Activated T-helper 2 cell treated with anti-CD3 and anti-CD28 coated beads, Interferon-gamma antibody, Interleukin-2, Interleukin-4, amounts not matched to agents 10 μg/mL and 5 μg/mL and 100 μg/mL, durations not matched to agents 14 hours and 24 hours and 36 hours (primary cell): ENCODE measurements around the gene F8A1. TPM values are rescaled to one million over a fixed set of nuclear protein-coding genes. Genes with fewer than 3 reads are reported as not detected.
"Not testable (repeated sequence)": the region's sequence is repeated elsewhere in the genome, so short reads cannot be mapped to it uniquely, and the experiment has no call there.

Experiments used
- DNase-seq: peaks from one replicate; pipeline ENCODE4 v3.0.0; 2021; ENCODE audit warnings: low spot score
- H3K27ac Mint-ChIP-seq: one replicate; pipeline ENCODE4 v1.8.0; 2021; ENCODE audit warnings: mixed read lengths
- H3K27me3 Mint-ChIP-seq: one replicate; pipeline ENCODE4 v1.8.0; 2021; ENCODE audit warnings: low read depth, mixed read lengths
- H3K36me3 Mint-ChIP-seq: one replicate; pipeline ENCODE4 v1.8.0; 2021; ENCODE audit warnings: low read depth, mixed read lengths
- H3K4me1 Mint-ChIP-seq: one replicate; pipeline ENCODE4 v1.8.0; 2021; ENCODE audit warnings: low read depth, mixed read lengths
- H3K4me3 Mint-ChIP-seq: one replicate; pipeline ENCODE4 v1.8.0; 2021; ENCODE audit warnings: low read depth, mild to moderate bottlenecking, moderate library complexity, mixed read lengths
- H3K9me3 Mint-ChIP-seq: one replicate; pipeline ENCODE4 v1.8.0; 2021; ENCODE audit warnings: mixed read lengths
- intact Hi-C: fragments of 100-400 bp; cut with micrococcal nuclease; formaldehyde crosslinking; loops from one replicate; pipeline ENCODE4 v1.15.1; 2023
- total RNA-seq: library from RNA; stranded (reverse); gene quantifications from 2 replicates; pipeline ENCODE4 v1.2.3, GENCODE V29; 2022

Gene F8A1
- total RNA-seq, 1 donor from 2014 or later = 27.0 TPM

DNA sequence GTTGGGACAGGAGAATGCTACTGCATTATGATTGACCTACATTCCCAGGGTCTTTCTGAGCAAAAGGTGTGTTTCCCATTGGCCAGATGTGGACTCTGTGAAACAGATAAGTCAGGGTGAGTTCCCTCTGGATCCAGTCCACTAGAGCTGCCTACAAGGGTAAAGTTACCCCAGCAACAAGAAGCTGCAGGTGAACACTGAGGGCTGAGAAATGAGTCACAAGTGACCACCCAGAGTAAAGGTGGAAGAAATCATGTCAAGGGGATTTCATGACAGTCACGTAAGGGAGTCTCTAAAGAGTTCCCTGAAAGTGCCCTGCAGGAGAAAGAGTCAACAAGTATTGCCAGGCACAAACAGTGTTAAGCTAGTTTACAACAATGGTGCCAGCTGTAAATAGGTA lies 16.3 kb downstream of the F8A1 start:
- H3K4me1 Mint-ChIP-seq = peaks cover 3% of the 10 kb centered on the region
- no peaks in the 10 kb centered on the region for H3K36me3 Mint-ChIP-seq
- no peak overlapping the region for H3K27ac Mint-ChIP-seq
- peaks cover 15% of the 10 kb centered on the region for H3K27me3 Mint-ChIP-seq
- DNase-seq = no peak
- H3K9me3 Mint-ChIP-seq = no peaks in the 10 kb centered on the region
- no peak overlapping the region for H3K4me3 Mint-ChIP-seq
- intact Hi-C loops = no loop called here

DNA sequence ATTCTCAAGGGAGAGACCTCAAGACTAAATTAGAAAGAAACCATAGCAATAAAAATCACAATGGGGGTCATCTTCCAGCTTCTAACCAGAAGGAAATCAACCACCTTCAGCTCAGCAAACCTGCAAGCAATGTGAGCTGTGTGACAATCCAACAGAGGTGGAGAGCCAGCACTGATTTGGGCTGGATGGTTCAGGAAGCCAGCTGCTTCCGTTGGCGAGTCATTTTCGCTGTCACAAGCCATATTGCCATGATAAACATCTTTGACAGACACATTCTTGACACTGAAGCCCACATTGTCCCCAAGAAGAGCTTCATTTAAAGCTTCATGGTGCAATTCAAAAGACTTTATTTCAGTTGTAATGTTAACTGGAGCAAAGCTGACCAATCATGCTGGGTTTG lies 22.7 kb downstream of the F8A1 start:
- Mint-ChIP-seq H3K4me1 (no peaks in the 10 kb centered on the region), H3K27me3 (peaks cover 10% of the 10 kb centered on the region), H3K9me3 (no peaks in the 10 kb centered on the region), H3K36me3 (no peaks in the 10 kb centered on the region), H3K4me3 (no peak overlapping the region), H3K27ac (no peak overlapping the region)
- intact Hi-C loops = no loop called here
- no peak for DNase-seq

GRCh38 chrX:154910048-154910447 lies 23.9 kb downstream of the F8A1 start:
- H3K9me3 Mint-ChIP-seq, H3K36me3 Mint-ChIP-seq: not testable (repeated sequence)

DNA sequence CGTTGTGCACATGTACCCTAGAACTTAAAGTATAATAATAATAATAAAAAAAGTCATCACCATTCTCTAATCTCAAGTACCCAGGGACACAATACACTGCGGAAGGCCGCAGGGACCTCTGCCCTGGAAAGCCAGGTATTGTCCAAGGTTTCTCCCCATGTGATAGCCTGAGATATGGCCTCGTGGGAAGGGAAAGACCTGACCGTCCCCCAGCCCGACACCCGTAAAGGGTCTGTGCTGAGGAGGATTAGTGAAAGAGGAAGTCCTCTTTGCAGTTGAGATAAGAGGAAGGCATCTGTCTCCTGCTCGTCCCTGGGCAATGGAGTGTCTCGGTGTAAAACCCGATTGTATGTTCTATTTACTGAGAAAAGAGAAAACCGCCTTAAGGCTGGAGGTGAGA lies 24.4 kb downstream of the F8A1 start:
- H3K36me3 Mint-ChIP-seq, H3K4me3 Mint-ChIP-seq, H3K9me3 Mint-ChIP-seq, H3K27ac Mint-ChIP-seq, DNase-seq, H3K27me3 Mint-ChIP-seq, H3K4me1 Mint-ChIP-seq: not testable (repeated sequence)
- intact Hi-C loops = loop anchor here (10.0 kb wide), 2 partner anchors 144 to 234 kb away; no protein-coding TSS in a partner anchor

More at GRCh38 chrX:154910048-154910447, 23.9 kb downstream of the F8A1 start:
- H3K4me1 Mint-ChIP-seq, DNase-seq, H3K27ac Mint-ChIP-seq, H3K27me3 Mint-ChIP-seq, H3K4me3 Mint-ChIP-seq: not testable (repeated sequence)
- intact Hi-C loops = loop anchor here (10.0 kb wide), 2 partner anchors 145 to 235 kb away; no protein-coding TSS in a partner anchor

GRCh38 chrX:154914052-154914451 lies 27.9 kb downstream of the F8A1 start:
- no peaks in the 10 kb centered on the region for H3K36me3 Mint-ChIP-seq
- no peak for DNase-seq
- H3K4me1 Mint-ChIP-seq = peaks cover 4% of the 10 kb centered on the region
- intact Hi-C loops = loop anchor here (10.0 kb wide), 2 partner anchors 141 to 231 kb away; no protein-coding TSS in a partner anchor
- no peak overlapping the region for H3K27ac Mint-ChIP-seq
- H3K4me3 Mint-ChIP-seq = no peak overlapping the region
- H3K27me3 Mint-ChIP-seq = peaks cover 5% of the 10 kb centered on the region
- no peaks in the 10 kb centered on the region for H3K9me3 Mint-ChIP-seq

DNA sequence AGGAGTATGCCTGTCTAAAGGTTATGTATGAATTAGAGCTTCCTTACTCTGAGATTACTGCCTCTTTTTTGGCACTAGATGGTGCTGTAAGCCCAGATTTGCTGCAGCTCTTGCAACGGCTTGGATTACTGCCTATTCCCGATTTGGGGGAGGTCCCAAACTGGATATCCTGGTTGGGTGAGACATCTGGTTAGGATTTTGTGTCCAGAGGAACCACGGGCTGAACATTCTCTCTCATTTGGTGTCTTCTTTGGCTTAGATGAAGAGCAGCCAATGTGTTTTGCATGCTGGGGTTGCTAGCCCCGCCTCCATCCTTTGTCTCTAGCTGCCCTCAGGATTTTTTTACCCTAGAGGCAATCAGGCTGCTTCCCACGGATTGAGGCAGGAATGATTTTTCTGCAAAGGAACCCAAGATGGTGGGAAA lies 31.9 kb downstream of the F8A1 start:
- peak; percentile 9 for DNase-seq
- Mint-ChIP-seq H3K27ac (no peak overlapping the region), H3K9me3 (peaks cover 4% of the 10 kb centered on the region), H3K36me3 (no peaks in the 10 kb centered on the region), H3K4me1 (peaks cover 4% of the 10 kb centered on the region), H3K4me3 (peak overlapping the region; percentile 19), H3K27me3 (peaks cover 9% of the 10 kb centered on the region)
- intact Hi-C loops = loop anchor here (5.0 to 10.0 kb wide), 3 partner anchors 64 to 227 kb away; no protein-coding TSS in a partner anchor

- H3K9me3 Mint-ChIP-seq, intact Hi-C loops, H3K36me3 Mint-ChIP-seq, DNase-seq, H3K4me3 Mint-ChIP-seq, H3K4me1 Mint-ChIP-seq, H3K27ac Mint-ChIP-seq: not testable (repeated sequence)
- peaks cover 13% of the 10 kb centered on the region for H3K27me3 Mint-ChIP-seq
Observed at GRCh38 chrX:154924771-154925170, 38.6 kb downstream of the F8A1 start.

Other genes with a start within 250 kb of the F8A1 start
- gene CTAG2, start 232.8 kb upstream of the F8A1 start, total RNA-seq = not detected in 2 replicates
- gene GAB3, start 135.3 kb upstream of the F8A1 start, total RNA-seq = 4.3 and 4.5 TPM in 2 replicates
- gene DKC1, start 123.5 kb upstream of the F8A1 start, total RNA-seq = 150 TPM in 2 replicates
- 27.7 and 31.5 TPM in 2 replicates for gene MPP1, start 80.9 kb upstream of the F8A1 start, total RNA-seq
- not detected in 2 replicates for gene SMIM9, start 51.7 kb upstream of the F8A1 start, total RNA-seq
- gene F8, start 136.4 kb downstream of the F8A1 start, total RNA-seq = 3.6 and 3.7 TPM in 2 replicates
- 70.1 and 70.7 TPM in 2 replicates for gene FUNDC2, start 140.5 kb downstream of the F8A1 start, total RNA-seq
- 1.9 and 4.3 TPM in 2 replicates for gene CMC4, start 184.8 kb downstream of the F8A1 start, total RNA-seq
- gene MTCP1, start 184.8 kb downstream of the F8A1 start, total RNA-seq = 12.3 and 19.0 TPM in 2 replicates
- gene BRCC3, start 185.2 kb downstream of the F8A1 start, total RNA-seq = 29.3 and 34.9 TPM in 2 replicates